Spleen (tissue), 7 donors: Measurements from ENCODE around the gene TBC1D16.

Experiments
- POLR2A ChIP-seq, 3 donors: fragments of 450-650 bp; IDR thresholded peaks; one replicate each; pipeline ENCODE4 v1.5.1; 2017; ENCODE audit warnings: antibody characterized with exemption in 3 of 3, mild to moderate bottlenecking in 1 of 3
- TF ChIP-seq, protein P1 (sequence below), 11 experiments: fragments of 200-600 bp in 7 of 11; fragments of 450-650 bp in 4 of 11; sonication (generic) in 4 of 11; IDR thresholded peaks in 8 of 11; conservative IDR thresholded peaks in 3 of 11; 1 replicate in 7 of 11; 2 replicates in 4 of 11; pipeline versions ENCODE4 v1.4.0 to v1.8.0; 2016 to 2021; ENCODE audit warnings: antibody characterized with exemption in 11 of 11, inconsistent platforms in 4 of 11, mild to moderate bottlenecking in 1 of 11
- donor health status: DM: no; HTN: no; CAD: no; lungs with moderate emphysema.
- donor health status: DM: no; HTN: no; CAD: no.
- donor health status: DM: no; HTN: no; CAD: no.

DNA sequence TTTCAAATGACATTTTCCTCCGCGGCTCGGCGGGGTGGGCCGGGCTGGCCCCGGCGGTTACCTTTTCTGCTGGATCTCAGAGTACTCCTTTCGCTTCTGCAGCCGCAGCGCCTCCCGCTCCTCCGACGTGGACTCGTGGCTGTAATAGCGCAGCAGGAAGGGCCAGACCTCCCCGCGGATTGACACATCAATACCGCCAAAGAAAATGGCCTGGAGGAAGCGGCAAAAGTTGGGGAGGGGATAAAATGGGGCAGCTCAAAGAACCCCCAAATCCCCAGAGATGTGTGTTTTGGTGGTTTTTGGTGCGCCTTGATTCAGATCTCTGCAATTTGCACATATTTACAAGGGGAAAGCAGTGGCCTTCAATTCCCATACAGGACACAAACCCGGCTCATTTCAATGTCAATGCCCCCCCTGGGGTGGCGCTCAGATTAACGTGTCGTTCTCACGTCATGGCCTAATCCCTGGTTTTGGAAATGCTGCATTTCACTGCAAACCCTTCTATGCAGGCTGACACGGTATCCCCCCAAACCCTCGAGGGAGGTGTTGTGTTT lies 85.9 kb downstream of the TBC1D16 start:
- TF ChIP-seq, protein P1, sequence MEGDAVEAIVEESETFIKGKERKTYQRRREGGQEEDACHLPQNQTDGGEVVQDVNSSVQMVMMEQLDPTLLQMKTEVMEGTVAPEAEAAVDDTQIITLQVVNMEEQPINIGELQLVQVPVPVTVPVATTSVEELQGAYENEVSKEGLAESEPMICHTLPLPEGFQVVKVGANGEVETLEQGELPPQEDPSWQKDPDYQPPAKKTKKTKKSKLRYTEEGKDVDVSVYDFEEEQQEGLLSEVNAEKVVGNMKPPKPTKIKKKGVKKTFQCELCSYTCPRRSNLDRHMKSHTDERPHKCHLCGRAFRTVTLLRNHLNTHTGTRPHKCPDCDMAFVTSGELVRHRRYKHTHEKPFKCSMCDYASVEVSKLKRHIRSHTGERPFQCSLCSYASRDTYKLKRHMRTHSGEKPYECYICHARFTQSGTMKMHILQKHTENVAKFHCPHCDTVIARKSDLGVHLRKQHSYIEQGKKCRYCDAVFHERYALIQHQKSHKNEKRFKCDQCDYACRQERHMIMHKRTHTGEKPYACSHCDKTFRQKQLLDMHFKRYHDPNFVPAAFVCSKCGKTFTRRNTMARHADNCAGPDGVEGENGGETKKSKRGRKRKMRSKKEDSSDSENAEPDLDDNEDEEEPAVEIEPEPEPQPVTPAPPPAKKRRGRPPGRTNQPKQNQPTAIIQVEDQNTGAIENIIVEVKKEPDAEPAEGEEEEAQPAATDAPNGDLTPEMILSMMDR (IDR thresholded peaks at IDR 0.05 in 8 of 11, conservative IDR thresholded peaks at IDR 0.05 in 3 of 11), result no peak
- no peak for TF ChIP-seq POLR2A (IDR thresholded peaks at IDR 0.05)
